GM18870 (cell line): Measurements from ENCODE around the gene FAM227B.
"Not testable (repeated sequence)": the region's sequence is repeated elsewhere in the genome, so short reads cannot be mapped to it uniquely, and the experiment has no call there.

Source experiments
- ATAC-seq: cut with Tn5 transposase; IDR thresholded peaks from one replicate; pipeline ENCODE4 v1.9.1; 2021; ENCODE audit warnings: moderate library complexity; ENCODE audit not compliant: unreplicated experiment

Gene FAM227B

GRCh38 chr15:49620658-49621368 lies at the start of gene FAM227B, which contains the start of gene DTWD1:
TSS of gene FAM227B (minus strand) at chr15:49620818. CDS start at chr15:49615171, 5,647 bp downstream.
TSS of gene DTWD1 (plus strand) at chr15:49621048. CDS start at chr15:49625168, 4,120 bp downstream.
- ATAC-seq, result peak; percentile 96

- ATAC-seq, result no peak
These were observed 48.7 kb upstream of the FAM227B start for GRCh38 chr15:49669288-49669687.

GRCh38 chr15:49666486-49666885 lies 45.9 kb upstream of the FAM227B start:
- not testable (repeated sequence) for ATAC-seq

- ATAC-seq, result no peak
These were observed 44.1 kb upstream of the FAM227B start for GRCh38 chr15:49664716-49665115.

GRCh38 chr15:49656734-49657133 lies 36.1 kb upstream of the FAM227B start:
- ATAC-seq, result no peak

GRCh38 chr15:49652922-49653321 lies 32.3 kb upstream of the FAM227B start:
- ATAC-seq, result no peak

- no peak for ATAC-seq
These were observed 30.1 kb upstream of the FAM227B start for GRCh38 chr15:49650676-49651075.

- no peak for ATAC-seq
These were observed 29.4 kb upstream of the FAM227B start for GRCh38 chr15:49649987-49650386.

- ATAC-seq, result no peak
These were observed 26.3 kb upstream of the FAM227B start for GRCh38 chr15:49646891-49647290.

GRCh38 chr15:49645941-49646340 lies 25.3 kb upstream of the FAM227B start:
- no peak for ATAC-seq

- no peak for ATAC-seq
These were observed 24.7 kb upstream of the FAM227B start for GRCh38 chr15:49645277-49645676.

GRCh38 chr15:49644364-49644794 lies 23.8 kb upstream of the FAM227B start:
- ATAC-seq, result no peak

- no peak for ATAC-seq
These were observed 17.2 kb upstream of the FAM227B start for GRCh38 chr15:49637857-49638256.

- no peak for ATAC-seq
These were observed 7.8 kb upstream of the FAM227B start for GRCh38 chr15:49628379-49628778.

- no peak for ATAC-seq
These were observed 6.8 kb upstream of the FAM227B start for GRCh38 chr15:49627407-49627877.

GRCh38 chr15:49625460-49626036 lies 4.9 kb upstream of the FAM227B start:
- no peak for ATAC-seq

- ATAC-seq, result no peak
These were observed 3.4 kb upstream of the FAM227B start for GRCh38 chr15:49624056-49624455.

GRCh38 chr15:49622561-49622960 lies 1.9 kb upstream of the FAM227B start:
- ATAC-seq, result no peak

- ATAC-seq, result no peak
These were observed 1.3 kb upstream of the FAM227B start for GRCh38 chr15:49621887-49622286.

GRCh38 chr15:49621401-49621811 lies 788 bp upstream of the FAM227B start:
- ATAC-seq, result no peak

GRCh38 chr15:49620199-49620598 lies 419 bp downstream of the FAM227B start:
- ATAC-seq, result no peak

- ATAC-seq, result no peak
These were observed 1.4 kb downstream of the FAM227B start for GRCh38 chr15:49619226-49619625.
